Suprapubic skin (tissue), 4 donors: ENCODE results near the gene SLC17A5. TPM values are rescaled to one million over a fixed set of nuclear protein-coding genes. Genes with fewer than 3 reads are reported as not detected.
"Not testable (repeated sequence)": the region's sequence is repeated elsewhere in the genome, so short reads cannot be mapped to it uniquely, and the experiment has no call there.

ENCODE experiments used
- DNase-seq, 2 donors: peaks; one replicate each; pipeline ENCODE4 v3.0.0-alpha.2; 2019; ENCODE audit warnings: low spot score in 2 of 2
- H3K27ac ChIP-seq: fragments of 200-600 bp; sonication (generic); one replicate; pipeline ENCODE4 v1.5.1; 2019
- H3K27me3 ChIP-seq: fragments of 200-600 bp; sonication (generic); one replicate; pipeline ENCODE4 v1.5.1; 2019
- H3K36me3 ChIP-seq: fragments of 200-600 bp; sonication (generic); one replicate; pipeline ENCODE4 v1.5.1; 2019
- H3K4me1 ChIP-seq: fragments of 200-600 bp; sonication (generic); one replicate; pipeline ENCODE4 v1.5.1; 2019
- H3K4me3 ChIP-seq: fragments of 200-600 bp; sonication (generic); one replicate; pipeline ENCODE4 v1.5.1; 2019; ENCODE audit warnings: mild to moderate bottlenecking
- H3K9me3 ChIP-seq: fragments of 200-600 bp; sonication (generic); one replicate; pipeline ENCODE4 v1.5.1; 2019
- CTCF ChIP-seq, 2 donors: fragments of 200-600 bp in 1 of 2; fragments of 450-650 bp in 1 of 2; sonication (generic) in 1 of 2; IDR thresholded peaks; one replicate each; pipeline ENCODE4 v1.5.1; 2016 to 2019; ENCODE audit warnings: antibody characterized with exemption in 2 of 2, mild to moderate bottlenecking in 1 of 2, moderate library complexity in 1 of 2
- EP300 ChIP-seq: sonication (generic); formaldehyde crosslinking; IDR thresholded peaks from one replicate; pipeline ENCODE4 v1.6.1; 2017; ENCODE audit warnings: antibody characterized with exemption
- POLR2A ChIP-seq, 2 donors: fragments of 450-650 bp; IDR thresholded peaks; one replicate each; pipeline ENCODE4 v1.6.1; 2017; ENCODE audit warnings: antibody characterized with exemption in 2 of 2, mild to moderate bottlenecking in 2 of 2, moderate library complexity in 2 of 2
- POLR2AphosphoS5 ChIP-seq, 3 donors: sonication (generic); formaldehyde crosslinking; IDR thresholded peaks; one replicate each; pipeline ENCODE4 v1.6.1; 2017; ENCODE audit warnings: antibody characterized with exemption in 3 of 3
- WGBS: methylation state at CpG from one replicate; pipeline ENCODE4 v1.1.5; 2018; 5-methylcytosine and 5-hydroxymethylcytosine counted together
- total RNA-seq, 4 donors: library from RNA; depleted of rRNA; stranded (reverse); fragments of >200 nt; gene quantifications; one replicate each; pipeline ENCODE4 v1.1.0, GENCODE V29; 2016

The SLC17A5 gene
- total RNA-seq, 4 donors from 2014 or later = 8.0 to 14.0 (median 11.2) TPM

GRCh38 chr6:73580247-73581149 is 73.3 kb downstream of the SLC17A5 start:
- H3K4me3 ChIP-seq = peak overlapping the region; percentile 34
- no peaks in the 10 kb centered on the region for H3K27me3 ChIP-seq
- 4% methylated on average over 21 of the region's 21 CpGs for WGBS
- peaks cover 30% of the 10 kb centered on the region for H3K4me1 ChIP-seq
- peak; percentile 89 to 93 for DNase-seq
- TF ChIP-seq POLR2A (IDR thresholded peaks at IDR 0.05) (peak in 1 of 2 donors; percentile 27), POLR2AphosphoS5 (IDR thresholded peaks at IDR 0.05) (peak in 1 of 3 donors; percentile 58), CTCF (IDR thresholded peaks at IDR 0.05) (peak; percentile 26 to 39), EP300 (no peak)
- peak overlapping the region; percentile 92 for H3K27ac ChIP-seq
- H3K9me3 ChIP-seq = no peaks in the 10 kb centered on the region
- no peaks in the 10 kb centered on the region for H3K36me3 ChIP-seq

GRCh38 chr6:73579851-73580246 is 73.9 kb downstream of the SLC17A5 start:
- 9% methylated on average over 4 of the region's 4 CpGs for WGBS
- Histone ChIP-seq H3K4me1 (peaks cover 24% of the 10 kb centered on the region), H3K36me3 (no peaks in the 10 kb centered on the region), H3K9me3 (no peaks in the 10 kb centered on the region), H3K27ac (peak overlapping the region; percentile 92), H3K27me3 (no peaks in the 10 kb centered on the region), H3K4me3 (peak overlapping the region; percentile 34)
- TF ChIP-seq POLR2A (IDR thresholded peaks at IDR 0.05) (no peak), EP300 (no peak), POLR2AphosphoS5 (IDR thresholded peaks at IDR 0.05) (no peak), CTCF (IDR thresholded peaks at IDR 0.05) (no peak)
- DNase-seq = no peak

GRCh38 chr6:73579389-73579788 is 74.4 kb downstream of the SLC17A5 start:
- no peak for TF ChIP-seq POLR2A (IDR thresholded peaks at IDR 0.05)
- no peak for TF ChIP-seq CTCF (IDR thresholded peaks at IDR 0.05)
- no peak for TF ChIP-seq POLR2AphosphoS5 (IDR thresholded peaks at IDR 0.05)
- no peak for TF ChIP-seq EP300
- Histone ChIP-seq H3K27me3 (no peaks in the 10 kb centered on the region), H3K36me3 (no peaks in the 10 kb centered on the region)

GRCh38 chr6:73577676-73578075 is 76.1 kb downstream of the SLC17A5 start:
- H3K27me3 ChIP-seq = no peaks in the 10 kb centered on the region
- H3K4me1 ChIP-seq = peaks cover 20% of the 10 kb centered on the region
- no peaks in the 10 kb centered on the region for H3K36me3 ChIP-seq
- H3K9me3 ChIP-seq = no peaks in the 10 kb centered on the region
- H3K27ac ChIP-seq = no peak overlapping the region
- DNase-seq = no peak
- 78% methylated on average over 2 of the region's 2 CpGs for WGBS
- no peak overlapping the region for H3K4me3 ChIP-seq
- TF ChIP-seq EP300 (no peak), POLR2AphosphoS5 (IDR thresholded peaks at IDR 0.05) (no peak), CTCF (IDR thresholded peaks at IDR 0.05) (no peak), POLR2A (IDR thresholded peaks at IDR 0.05) (no peak)

More at GRCh38 chr6:73579389-73579788, 74.4 kb downstream of the SLC17A5 start:
- Histone ChIP-seq H3K4me3 (no peak overlapping the region), H3K27ac (peak overlapping the region; percentile 92), H3K9me3 (no peaks in the 10 kb centered on the region), H3K4me1 (peaks cover 20% of the 10 kb centered on the region)
- WGBS = 44% methylated on average over 4 of the region's 4 CpGs
- no peak for DNase-seq

- WGBS = 100% methylated on average over 6 of the region's 32 CpGs
- H3K9me3 ChIP-seq, H3K27me3 ChIP-seq, H3K27ac ChIP-seq, H3K4me3 ChIP-seq, DNase-seq, H3K4me1 ChIP-seq, H3K36me3 ChIP-seq: not testable (repeated sequence)
Measured at GRCh38 chr6:73572531-73572930, 81.3 kb downstream of the SLC17A5 start.

GRCh38 chr6:73571218-73572181 is 82.3 kb downstream of the SLC17A5 start:
- 94% methylated on average over 14 of the region's 19 CpGs for WGBS
- not testable (repeated sequence) for DNase-seq

More at GRCh38 chr6:73571218-73572181, 82.3 kb downstream of the SLC17A5 start:
- H3K27me3 ChIP-seq, H3K27ac ChIP-seq, H3K36me3 ChIP-seq, H3K4me3 ChIP-seq, H3K4me1 ChIP-seq, H3K9me3 ChIP-seq: not testable (repeated sequence)
